Measurements from ENCODE around the gene GNAL.
"Not testable (repeated sequence)": the region's sequence is repeated elsewhere in the genome, so short reads cannot be mapped to it uniquely, and the experiment has no call there.

The GNAL gene

DNA sequence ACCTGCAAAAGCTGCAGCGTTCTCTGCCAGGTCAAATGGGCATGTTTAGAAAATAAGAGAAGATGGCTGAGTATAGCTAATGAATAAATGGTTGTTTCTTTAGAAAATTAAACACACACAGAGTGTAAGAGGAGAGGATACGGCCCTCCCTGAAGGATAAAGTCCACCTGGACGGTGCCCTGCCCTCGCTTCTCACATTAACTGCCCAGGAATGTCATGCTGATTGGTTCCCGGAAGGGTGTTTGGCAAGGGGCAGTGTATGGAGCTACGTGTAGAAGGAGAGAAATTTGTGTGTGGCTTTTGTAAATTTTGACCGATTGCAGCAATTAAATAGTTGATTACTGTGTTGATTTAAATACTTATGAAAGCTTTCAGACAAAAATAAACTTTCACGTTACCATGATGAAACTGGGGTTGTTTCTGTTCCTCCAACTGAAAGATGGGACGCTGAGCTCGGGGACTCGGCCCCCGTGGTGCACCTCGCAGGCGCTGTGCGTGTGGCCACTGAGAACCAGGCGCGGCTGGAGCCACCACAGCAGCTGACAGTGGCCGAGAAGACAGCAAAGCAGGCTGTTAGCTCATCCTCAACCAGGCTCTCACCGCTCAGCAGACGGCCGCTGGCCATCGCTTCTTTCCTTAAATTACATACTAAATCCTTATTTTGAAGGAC is 196.3 kb downstream of the GNAL start:
- DNase-seq: no peak

DNA sequence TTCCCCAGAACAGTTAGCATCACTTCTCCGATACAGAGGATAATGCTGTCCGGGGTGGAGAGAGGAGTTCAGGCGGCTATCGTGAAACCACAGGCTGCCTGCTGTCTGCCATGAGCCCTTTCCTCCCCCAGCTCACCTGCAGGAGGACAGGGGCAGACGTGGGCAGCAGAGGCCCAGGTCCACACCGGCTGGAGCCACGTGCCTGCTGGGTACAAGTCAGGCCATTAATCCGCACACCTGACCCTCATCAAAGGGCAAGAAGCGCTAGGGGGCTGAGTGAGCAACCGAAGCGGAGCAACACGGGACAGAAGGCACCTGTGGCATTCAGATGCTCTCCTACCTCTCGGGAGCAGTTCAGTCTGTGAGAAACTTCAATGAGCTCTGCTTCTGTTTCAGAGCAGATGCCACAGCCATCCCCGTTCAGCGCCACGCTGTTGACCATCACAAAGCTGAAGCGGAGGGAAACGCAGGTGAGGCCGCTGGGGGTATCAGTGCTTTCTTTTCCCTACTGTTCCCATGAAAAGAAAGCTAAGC is 197.6 kb downstream of the GNAL start:
- no peak for DNase-seq

DNA sequence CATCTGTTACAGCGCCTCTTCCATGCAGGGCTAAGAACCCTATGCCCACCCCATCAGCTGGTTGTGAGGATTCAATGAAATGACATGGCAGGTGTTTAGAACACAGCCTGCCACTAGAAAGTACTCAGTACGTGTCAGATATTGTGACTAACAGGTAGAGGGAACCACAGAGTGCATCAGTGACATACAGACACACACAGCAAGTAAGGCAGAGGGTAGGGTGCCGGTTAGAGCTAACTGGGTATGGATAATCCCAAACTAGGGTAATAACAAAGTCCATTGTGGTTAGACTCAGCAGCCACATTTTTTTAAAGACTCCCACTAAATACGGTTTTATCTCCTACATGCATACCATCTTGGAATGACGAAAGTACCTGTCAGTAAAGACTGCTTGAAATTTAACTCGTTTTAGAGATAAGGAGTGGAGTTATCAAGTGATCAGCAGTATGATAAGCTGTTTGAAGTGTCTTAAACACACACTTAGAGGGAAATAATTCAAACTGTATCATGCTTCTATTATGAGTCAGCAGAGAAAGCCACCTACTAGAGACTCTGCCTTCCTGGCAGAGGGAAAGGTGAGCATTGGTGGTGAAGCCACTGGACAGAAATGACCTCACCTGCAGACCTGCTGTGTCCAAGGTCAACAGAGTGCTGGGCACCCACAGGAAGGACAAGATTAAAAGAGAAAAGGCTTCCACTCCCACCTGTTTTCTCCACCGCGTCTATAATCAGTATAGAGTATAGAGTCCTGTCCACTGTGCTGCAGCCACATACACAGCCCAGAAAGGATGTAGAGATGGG is 198.5 kb downstream of the GNAL start:
- DNase-seq: no peak

DNA sequence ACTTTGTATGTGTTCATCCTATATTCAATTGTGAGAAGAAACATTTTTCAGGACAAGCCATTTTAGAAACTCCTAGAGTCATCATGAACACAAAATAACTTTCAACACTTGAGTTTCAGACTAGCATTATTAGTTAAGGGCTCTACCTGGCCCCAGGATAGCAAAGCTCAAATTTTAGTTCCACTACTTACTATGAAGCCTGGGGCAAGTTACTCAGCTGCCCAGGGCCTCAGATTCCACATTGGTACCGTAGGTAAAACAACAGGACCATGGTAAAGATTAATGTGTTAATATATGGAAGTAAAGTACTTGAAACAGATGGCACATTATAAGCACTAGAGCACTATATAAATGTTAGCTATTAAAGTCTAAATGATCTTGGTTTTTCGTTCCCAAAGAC is 199.7 kb downstream of the GNAL start:
- no peak for DNase-seq

DNA sequence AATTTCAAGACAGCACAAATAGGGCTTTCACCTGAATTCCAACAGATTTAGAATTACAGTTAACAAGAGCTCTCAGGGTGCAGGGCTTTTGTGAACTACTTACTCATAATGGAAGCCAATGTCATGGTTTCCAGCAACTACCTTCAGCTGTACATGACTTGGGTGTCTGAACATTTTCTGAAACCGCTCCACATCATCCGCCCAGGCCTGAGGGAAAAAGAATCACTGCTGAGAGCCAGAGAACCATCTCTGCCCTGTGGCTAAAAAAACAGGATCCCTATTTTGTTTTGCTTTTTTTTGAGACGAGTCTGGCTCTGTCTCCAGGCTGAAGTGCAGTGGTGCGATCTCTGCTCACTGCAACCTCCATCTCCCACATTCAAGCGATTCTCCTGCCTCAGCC is 200.2 kb downstream of the GNAL start:
- DNase-seq: no peak

DNA sequence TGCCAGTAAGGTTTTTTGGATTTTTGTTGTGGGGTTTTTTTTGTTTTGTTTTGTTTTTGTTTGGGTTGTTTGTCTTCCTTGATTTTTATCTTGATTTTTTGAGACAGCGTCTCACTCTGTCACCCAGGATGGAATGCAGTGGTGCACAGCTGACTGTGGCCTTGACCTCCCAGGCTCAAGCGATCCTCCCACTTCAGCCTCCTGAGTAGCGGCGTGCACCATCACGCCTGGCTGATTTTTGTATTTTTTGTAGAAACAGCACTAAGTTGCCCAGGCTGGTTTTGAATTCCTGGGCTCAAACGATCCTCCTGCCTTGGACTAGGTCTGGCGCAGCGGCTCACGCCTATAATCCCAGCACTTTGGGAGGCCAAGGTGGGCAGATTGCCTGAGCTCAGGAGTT is 202.7 kb downstream of the GNAL start:
- DNase-seq: no peak

DNA sequence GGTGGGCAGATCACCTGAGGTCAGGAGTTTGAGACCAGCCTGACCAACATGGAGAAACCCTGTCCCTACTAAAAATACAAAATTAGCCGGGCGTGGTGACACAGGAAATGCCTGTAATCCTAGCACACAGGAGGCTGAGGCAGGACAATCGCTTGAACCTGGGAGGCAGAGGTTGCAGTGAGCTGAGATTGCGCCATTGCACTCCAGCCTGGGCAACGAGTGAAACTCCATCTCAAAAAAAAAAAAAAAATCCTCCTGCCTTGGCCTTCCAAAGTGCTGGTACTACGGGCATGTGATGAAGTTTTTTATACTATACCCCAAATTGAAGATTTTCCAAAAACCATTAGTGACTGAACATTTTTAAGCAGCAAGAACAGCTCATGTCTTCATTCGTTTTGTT is 203.4 kb downstream of the GNAL start:
- DNase-seq: not testable (repeated sequence)

DNA sequence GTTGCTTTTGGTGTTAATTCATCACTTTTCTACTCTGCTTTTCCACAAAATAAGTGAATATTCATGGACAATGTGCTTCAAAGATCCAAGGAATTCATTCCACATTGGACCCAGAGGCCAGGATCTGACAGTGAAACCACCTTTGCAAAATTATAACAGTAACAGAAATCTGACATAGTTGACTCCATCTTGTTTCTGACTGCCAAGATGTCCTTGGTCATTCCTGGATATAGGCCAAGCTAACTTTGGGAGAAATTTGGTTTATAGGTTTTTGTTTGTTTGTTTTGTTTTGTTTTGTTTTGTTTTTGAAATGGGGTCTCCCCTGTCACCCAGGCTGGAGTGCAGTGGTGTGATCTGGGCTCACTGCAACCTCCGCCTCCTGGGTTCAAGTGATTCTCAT is 208.7 kb downstream of the GNAL start:
- no peak for DNase-seq

DNA sequence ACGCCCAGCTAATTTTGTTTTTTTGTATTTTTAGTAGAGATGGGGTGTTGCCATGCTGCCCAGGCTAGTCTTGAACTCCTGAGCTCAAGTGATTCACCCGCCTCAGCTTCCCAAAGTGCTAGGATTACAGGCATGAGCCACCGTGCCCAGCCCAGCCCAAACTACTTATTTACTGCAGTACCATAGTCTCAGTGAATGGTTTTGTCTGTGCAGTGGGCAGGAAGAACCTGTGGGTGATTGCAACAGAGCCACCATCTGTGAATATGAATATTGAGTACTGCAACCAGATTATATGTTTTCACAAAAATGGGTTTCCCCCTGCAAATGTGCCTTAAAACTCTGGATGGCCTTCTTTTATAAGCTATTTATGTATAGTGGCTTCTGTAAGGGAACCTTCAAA is 210.0 kb downstream of the GNAL start:
- no peak for DNase-seq

DNA sequence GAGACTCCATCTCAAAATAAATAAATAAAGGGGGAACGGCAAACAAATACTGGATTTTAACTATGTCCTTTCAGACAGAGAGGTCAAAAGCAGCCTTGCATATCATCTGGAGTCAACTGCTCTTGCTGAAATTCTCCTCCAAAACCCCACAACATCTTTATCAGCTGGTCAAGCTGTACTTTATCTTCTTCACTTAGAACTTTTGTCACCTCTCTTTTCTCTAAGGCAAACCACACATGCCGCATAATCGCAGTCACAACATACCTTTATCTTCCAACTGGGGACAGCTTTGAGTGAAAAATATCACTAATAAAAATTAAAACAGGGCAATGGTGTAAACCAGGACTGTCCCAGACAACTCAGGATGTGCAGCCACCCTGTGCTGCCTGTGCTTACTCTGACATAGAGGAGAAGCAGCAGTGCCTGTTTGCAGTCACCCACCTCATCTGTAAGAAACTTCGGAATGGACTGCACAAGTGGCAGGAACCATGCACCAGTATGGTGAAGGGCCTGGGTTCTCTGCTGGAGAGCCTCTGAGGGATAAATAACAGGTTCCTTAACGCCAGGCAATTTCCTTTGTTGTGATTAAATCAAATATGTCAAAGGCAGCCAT is 212.9 kb downstream of the GNAL start:
- no peak for DNase-seq

DNA sequence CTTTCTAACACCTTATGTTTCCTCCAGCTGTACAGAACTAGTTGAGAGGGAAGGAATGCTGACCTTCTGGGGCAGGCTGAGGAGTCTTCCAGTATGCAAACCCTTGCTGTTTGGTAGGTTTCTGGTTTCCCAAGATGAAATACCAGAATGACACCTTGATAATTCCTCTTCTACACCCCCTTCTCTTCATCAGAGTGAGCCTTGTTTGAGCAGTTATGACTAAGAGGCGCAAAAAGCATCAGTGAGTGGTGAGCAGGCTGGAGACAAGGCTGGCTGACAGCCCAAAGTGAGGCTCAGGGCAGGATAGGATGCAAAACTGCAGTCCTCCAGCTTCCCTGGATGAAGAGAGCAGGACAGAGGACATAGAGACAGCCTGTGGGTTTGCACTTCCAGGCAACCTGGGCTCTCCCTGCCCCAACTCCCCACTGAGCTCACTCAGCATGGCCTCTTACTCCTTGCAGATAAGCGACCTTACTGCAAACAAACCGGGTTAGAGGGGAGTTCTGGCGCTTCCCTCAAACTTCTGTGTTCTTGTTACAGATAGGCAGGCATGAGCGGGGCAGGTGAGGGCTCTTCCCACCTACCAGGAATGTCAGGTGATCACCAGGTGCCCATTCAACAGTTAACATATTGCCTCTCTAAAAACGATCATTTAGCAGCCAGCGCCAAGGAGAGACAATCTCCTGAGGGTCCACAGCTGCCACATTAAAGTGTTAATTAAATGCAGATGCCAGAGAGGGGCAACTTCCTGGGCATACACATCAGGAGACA is 213.6 kb downstream of the GNAL start:
- no peak for DNase-seq

DNA sequence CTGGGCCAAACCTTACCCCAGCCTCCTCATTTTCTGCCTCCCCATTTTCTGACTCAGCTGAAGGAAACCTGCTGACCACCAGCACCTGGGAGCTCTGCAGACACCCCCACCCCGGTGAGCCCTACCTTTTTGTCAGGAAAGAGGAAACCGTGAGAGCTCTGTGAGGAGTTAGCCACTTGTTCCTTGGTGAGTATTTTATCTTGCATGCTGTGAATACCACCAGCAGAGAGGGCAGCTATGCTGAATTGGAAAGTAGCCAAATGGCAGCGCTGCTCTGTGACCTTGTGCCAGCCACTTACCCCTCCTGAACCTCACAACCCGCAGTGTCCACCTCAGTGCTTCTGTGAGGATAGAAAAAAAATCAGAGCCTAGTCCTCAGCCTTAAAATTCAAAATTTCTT is 216.5 kb downstream of the GNAL start:
- no peak for DNase-seq

DNA sequence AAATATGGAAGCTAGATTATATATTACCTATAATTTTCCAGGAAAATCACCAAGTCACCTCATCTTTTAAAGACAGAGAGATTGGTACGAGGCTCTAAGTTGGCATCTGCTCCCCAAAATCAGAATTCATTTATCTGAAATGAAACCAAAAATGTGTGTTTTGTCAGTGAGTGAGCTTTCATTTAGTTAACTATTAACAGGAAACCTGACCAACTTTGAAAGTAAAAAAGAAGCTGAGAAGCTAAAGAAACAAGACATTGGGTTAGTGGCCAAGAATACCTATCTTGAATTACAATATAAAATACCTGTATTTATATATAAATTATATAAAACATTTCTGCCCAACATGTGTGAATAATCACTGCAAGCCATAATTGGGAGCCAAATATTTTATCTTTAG is 217.1 kb downstream of the GNAL start:
- DNase-seq: no peak

DNA sequence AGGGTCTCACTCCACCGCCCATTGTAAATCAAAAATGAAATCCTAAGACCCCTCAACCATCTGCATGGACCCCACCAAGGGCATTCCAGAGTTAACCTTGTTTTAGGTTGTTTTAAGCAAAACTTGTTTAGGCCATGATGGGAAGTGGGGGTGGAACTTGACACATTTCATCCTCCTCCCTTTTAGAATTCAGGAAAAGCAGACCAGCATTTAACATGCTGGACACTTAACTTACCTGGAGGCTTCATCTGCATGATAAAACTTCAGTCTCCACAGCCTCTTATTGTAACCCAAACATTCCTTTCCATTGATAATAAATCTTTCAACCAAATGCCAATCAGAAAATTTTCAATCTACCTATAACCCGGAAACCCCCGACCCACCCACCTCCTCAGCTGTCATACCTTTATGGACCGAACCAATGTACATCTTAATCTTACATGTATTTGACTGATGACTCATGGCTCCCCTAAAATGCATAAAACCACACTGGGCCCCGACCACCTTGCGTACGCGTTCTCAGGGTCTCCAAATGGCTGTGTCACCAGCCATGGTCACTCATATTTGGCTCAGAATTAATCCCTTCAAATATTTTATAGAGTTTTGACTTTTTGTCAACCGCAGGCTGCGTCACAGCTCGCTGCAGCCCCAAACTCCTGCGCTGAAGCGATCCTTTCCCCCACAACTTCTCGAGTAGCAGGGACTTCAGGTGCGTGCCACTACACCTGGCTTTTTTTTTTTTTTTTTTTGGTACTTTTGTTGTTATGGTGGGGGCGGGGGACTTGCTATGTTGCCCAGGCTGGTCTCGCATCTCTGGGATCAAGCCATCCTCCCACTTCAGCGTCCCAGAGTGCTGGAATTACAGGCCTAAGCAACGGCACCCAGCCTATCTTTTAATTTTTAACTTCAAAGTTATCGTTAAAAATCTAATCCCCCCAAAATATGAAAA is 218.1 kb downstream of the GNAL start:
- DNase-seq: no peak

DNA sequence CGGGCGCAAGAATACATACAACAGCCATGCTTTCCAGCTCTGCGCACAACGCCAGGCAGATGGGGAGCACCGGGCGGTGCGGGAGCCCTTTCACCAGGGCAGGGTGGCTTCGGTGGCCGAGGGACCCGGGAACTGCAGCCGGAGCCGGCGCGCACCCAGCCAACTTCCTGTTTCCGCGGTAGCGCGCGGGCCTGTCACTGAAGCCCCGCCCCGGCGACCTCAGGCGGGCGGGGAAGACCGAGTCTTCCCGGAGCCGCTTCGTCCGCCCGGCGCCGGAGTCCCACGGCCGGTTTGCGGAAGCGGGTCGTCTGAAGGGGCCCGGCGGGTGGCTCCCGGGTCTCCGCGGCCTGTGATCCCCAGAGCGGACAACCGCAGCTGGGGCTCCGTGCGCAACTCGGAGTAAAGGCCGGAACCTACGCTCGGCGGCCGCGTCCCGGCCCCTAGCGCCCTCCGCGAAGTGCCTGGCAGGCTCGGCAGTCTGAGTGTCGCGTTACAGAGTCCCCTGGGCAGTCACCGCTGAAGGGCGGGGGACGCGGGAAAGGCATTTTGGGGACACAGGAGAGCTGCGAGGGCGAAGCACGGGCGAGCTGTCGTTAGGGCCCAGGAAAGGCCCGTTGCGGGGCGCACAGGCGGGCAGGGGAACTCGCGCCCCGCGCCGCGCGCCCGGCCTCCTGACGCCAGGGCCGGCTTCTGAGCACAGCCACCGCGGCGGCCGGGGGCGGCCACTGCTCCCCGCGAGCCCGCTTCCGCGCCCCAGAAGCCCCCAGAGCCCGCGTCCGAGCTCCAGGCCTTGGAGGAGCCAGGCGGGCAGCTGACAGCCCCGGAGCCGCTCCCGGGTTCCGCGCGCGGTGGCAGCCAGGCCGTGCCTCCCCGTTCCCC is 219.4 kb downstream of the GNAL start, which contains the start of gene MPPE1:
Gene MPPE1 (minus strand): TSS at position 136 of the 879 bp plus-strand sequence. CDS start 11,053 bp downstream, outside the sequence.
- peak; percentile 47 to 84 for DNase-seq

DNA sequence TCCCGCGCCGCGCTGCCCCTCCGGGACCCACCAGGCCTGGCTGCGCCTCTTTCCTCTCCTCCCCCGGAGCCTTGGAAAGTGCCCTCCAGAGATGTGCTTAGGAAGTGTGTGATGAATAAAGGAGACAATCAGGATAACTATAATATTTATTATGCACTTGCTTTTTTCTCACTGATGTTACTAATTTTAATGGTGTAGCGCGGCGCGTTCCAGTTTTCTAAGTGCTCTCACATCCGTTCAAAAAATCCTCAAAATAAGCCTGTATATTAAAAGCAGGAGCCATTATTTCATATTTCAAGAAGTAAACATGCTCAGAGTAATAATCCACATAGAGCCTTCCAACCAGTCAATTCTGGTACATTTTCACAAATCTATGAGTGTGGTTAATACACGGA is 220.0 kb downstream of the GNAL start:
- DNase-seq: no peak

DNA sequence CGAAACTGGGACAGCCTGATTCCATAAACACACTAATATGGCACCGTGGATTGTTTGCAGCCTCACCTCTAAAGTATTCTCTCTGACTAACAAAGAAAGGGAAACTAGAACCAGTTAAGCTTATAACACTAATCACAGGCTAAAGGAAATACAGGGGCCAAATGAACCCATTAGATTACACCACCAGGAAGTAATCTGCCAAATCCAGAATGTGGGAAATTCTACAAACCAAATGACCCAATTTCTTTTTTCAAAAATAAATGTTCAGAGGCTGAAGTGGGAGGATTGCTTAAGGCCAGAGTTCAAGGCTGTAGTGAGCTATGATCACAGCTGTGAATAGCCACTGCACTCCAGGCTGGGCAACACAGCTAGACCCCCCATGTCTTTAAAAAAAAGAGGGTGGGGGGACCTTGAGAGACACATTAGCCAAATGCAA is 220.5 kb downstream of the GNAL start:
- no peak for DNase-seq

DNA sequence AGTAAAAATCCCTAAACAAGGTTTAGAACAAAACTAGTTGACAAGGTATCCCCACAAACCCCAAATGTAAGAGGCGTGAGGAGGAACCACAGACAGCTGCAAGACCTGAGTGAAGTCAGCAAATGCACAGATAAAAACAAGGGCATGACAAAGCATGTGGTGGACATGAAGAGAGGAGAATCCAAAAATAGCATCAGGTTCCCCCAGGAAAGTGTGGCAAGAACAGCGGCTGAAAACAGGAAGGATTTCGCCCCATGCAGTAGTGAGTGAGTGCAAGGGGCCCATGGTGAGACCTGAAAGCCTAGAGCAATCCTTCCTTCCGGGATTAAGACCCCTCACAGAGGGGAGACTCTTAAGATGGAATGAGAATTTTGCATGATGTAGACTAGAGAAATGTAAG is 227.8 kb downstream of the GNAL start:
- not testable (repeated sequence) for DNase-seq

DNA sequence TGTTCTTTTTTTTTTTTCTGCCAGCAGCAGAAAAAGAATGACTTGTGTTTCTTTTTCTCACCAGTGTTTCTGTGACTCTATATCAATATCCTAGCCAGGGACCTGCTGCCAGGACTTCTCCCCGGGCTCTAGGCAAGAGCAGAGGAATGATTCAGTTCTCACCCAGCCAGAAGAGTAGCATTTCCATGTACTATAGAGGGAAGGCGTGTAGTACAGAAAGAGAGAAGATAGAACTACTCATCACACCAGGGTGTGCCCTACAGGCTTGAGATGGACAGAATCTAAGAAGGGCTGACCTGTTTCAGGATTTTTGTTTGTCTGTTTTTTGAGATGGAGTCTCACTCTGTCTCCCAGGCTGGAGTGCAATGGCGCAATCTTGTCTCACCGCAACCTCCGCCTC is 230.5 kb downstream of the GNAL start:
- not testable (repeated sequence) for DNase-seq

DNA sequence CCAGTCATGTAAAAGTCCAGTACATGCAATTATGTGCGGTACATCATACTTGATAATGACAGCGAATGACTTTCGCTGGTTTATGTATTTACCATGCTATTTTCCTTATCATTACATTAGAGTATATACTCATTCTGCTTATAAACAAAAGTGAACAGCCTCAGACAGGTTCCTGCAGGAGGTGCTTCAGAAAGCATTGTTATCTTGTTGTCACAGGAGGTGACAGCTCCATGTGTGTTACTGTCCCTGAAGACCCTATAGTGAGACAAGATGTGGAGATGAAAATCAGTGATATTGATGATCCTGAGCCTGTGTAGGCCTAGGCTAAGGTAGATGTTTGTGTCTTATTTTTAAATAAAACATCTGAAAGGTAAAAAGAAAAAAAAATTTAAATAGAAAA is 234.4 kb downstream of the GNAL start:
- no peak for DNase-seq
